H9 (cell line): ENCODE data around the gene SCT. TPM values are rescaled to one million over a fixed set of nuclear protein-coding genes. Genes with fewer than 3 reads are reported as not detected.

Experiments used
- DNase-seq: peaks from one replicate; pipeline ENCODE4 v3.0.0-alpha.2; 2017
- H2AFZ ChIP-seq: one replicate; pipeline ENCODE4 v1.6.1; 2013; ENCODE audit warnings: mild to moderate bottlenecking, low read length, control low read depth, moderate library complexity
- H2AK5ac ChIP-seq: 2 replicates; pipeline ENCODE4 v1.6.1; 2013; ENCODE audit warnings: low read length, control low read depth, mixed read lengths; ENCODE audit not compliant: insufficient read length
- H2BK120ac ChIP-seq: one replicate; pipeline ENCODE4 v1.6.1; 2013; ENCODE audit warnings: low read depth, mild to moderate bottlenecking, low read length, control low read depth, inconsistent platforms; ENCODE audit not compliant: poor library complexity, severe bottlenecking
- H2BK12ac ChIP-seq: 2 replicates; pipeline ENCODE4 v1.6.1; 2013; ENCODE audit warnings: low read length, control low read depth, mixed read lengths, low read depth; ENCODE audit not compliant: insufficient read length
- H2BK15ac ChIP-seq: 2 replicates; pipeline ENCODE4 v1.6.1; 2013; ENCODE audit warnings: low read depth, low read length, control low read depth
- H2BK20ac ChIP-seq: one replicate; pipeline ENCODE4 v1.6.1; 2013; ENCODE audit warnings: low read depth, mild to moderate bottlenecking, low read length, control low read depth, inconsistent platforms; ENCODE audit not compliant: poor library complexity, severe bottlenecking
- H2BK5ac ChIP-seq: 2 replicates; pipeline ENCODE4 v1.6.1; 2013; ENCODE audit warnings: low read length, control low read depth, mixed read lengths; ENCODE audit not compliant: insufficient read length
- H3K14ac ChIP-seq: 2 replicates; pipeline ENCODE4 v1.6.1; 2013; ENCODE audit warnings: low read length, control low read depth; ENCODE audit not compliant: insufficient read depth
- H3K18ac ChIP-seq: 2 replicates; pipeline ENCODE4 v1.6.1; 2013; ENCODE audit warnings: low read depth, mild to moderate bottlenecking, mixed read lengths, low read length, control low read depth; ENCODE audit not compliant: insufficient read length
- H3K23ac ChIP-seq: 2 replicates; pipeline ENCODE4 v1.6.1; 2013; ENCODE audit warnings: low read length, control low read depth, mixed read lengths, low read depth; ENCODE audit not compliant: insufficient read length
- H3K23me2 ChIP-seq: 2 replicates; pipeline ENCODE4 v1.6.1; 2013; ENCODE audit warnings: low read depth, mild to moderate bottlenecking, mixed read lengths, low read length, control low read depth; ENCODE audit not compliant: insufficient read length, poor library complexity, severe bottlenecking
- H3K27ac ChIP-seq: 2 replicates; pipeline ENCODE4 v1.5.1; 2013; ENCODE audit warnings: low read length, control low read depth, mixed read lengths, low read depth; ENCODE audit not compliant: insufficient read length
- H3K27me3 ChIP-seq: 2 replicates; pipeline ENCODE4 v1.6.1; 2013; ENCODE audit warnings: low read length, control low read depth, inconsistent platforms; ENCODE audit not compliant: insufficient read depth
- H3K4ac ChIP-seq: 2 replicates; pipeline ENCODE4 v1.6.1; 2013; ENCODE audit warnings: low read depth, mild to moderate bottlenecking, control low read depth, inconsistent platforms, low read length, moderate library complexity
- H3K4me1 ChIP-seq: 2 replicates; pipeline ENCODE4 v1.6.1; 2013; ENCODE audit warnings: low read length, control low read depth, inconsistent platforms; ENCODE audit not compliant: insufficient read depth
- H3K4me2 ChIP-seq: 2 replicates; pipeline ENCODE4 v1.6.1; 2013; ENCODE audit warnings: low read length, control low read depth, mixed read lengths; ENCODE audit not compliant: insufficient read length, insufficient read depth
- H3K56ac ChIP-seq: 2 replicates; pipeline ENCODE4 v1.6.1; 2013; ENCODE audit warnings: low read depth, mild to moderate bottlenecking, mixed read lengths, low read length, control low read depth; ENCODE audit not compliant: insufficient read length
- H3K79me1 ChIP-seq: 2 replicates; pipeline ENCODE4 v1.6.1; 2013; ENCODE audit warnings: low read depth, mild to moderate bottlenecking, moderate library complexity, low read length, control low read depth, inconsistent platforms; ENCODE audit not compliant: insufficient read depth, poor library complexity, severe bottlenecking
- H3K79me2 ChIP-seq: 2 replicates; pipeline ENCODE4 v1.6.1; 2013; ENCODE audit warnings: low read length, control low read depth, inconsistent platforms; ENCODE audit not compliant: insufficient read depth
- H3K9ac ChIP-seq: 2 replicates; pipeline ENCODE4 v1.6.1; 2013; ENCODE audit warnings: low read length, control low read depth, mixed read lengths; ENCODE audit not compliant: insufficient read length; ENCODE audit errors: extremely low read depth
- H3K9me3 ChIP-seq: one replicate; pipeline ENCODE4 v1.6.1; 2013; ENCODE audit warnings: low read depth, low read length, inconsistent platforms; ENCODE audit not compliant: control insufficient read depth
- H3T11ph ChIP-seq: one replicate; pipeline ENCODE4 v1.6.1; 2013; ENCODE audit warnings: mild to moderate bottlenecking, low read length, control low read depth, inconsistent platforms
- H4K20me1 ChIP-seq: one replicate; pipeline ENCODE4 v1.6.1; 2013; ENCODE audit not compliant: control insufficient read depth, insufficient read length, insufficient read depth
- H4K5ac ChIP-seq: 2 replicates; pipeline ENCODE4 v1.6.1; 2013; ENCODE audit warnings: low read depth, mild to moderate bottlenecking, mixed read lengths, low read length, control low read depth; ENCODE audit not compliant: insufficient read length
- H4K8ac ChIP-seq: replicated peaks from 2 replicates; pipeline ENCODE4 v1.6.1; 2013; ENCODE audit warnings: low read length, control low read depth, mixed read lengths, low read depth; ENCODE audit not compliant: insufficient read length
- H4K91ac ChIP-seq: 2 replicates; pipeline ENCODE4 v1.6.1; 2013; ENCODE audit warnings: low read depth, mild to moderate bottlenecking, moderate library complexity, mixed read lengths, low read length, control low read depth; ENCODE audit not compliant: insufficient read length
- H3K27ac Mint-ChIP-seq, 3 experiments: 2 replicates in 2 of 3; 3 replicates in 1 of 3; pipeline ENCODE4 v1.8.0; 2020 to 2021; ENCODE audit warnings: mixed read lengths in 3 of 3, mild to moderate bottlenecking in 1 of 3, moderate library complexity in 1 of 3
- H3K27me3 Mint-ChIP-seq: 2 replicates; pipeline ENCODE4 v1.8.0; 2021; ENCODE audit warnings: low read depth, mild to moderate bottlenecking, moderate library complexity, mixed read lengths
- H3K36me3 Mint-ChIP-seq, 3 experiments: 2 replicates in 2 of 3; 3 replicates in 1 of 3; pipeline ENCODE4 v1.8.0; 2020 to 2021; ENCODE audit warnings: low read depth in 3 of 3, mixed read lengths in 3 of 3; ENCODE audit not compliant: insufficient read depth in 1 of 3
- H3K4me1 Mint-ChIP-seq, 2 experiments: 2 replicates each; pipeline ENCODE4 v1.8.0; 2020; ENCODE audit warnings: mixed read lengths in 2 of 2
- H3K4me3 Mint-ChIP-seq, 2 experiments: 2 replicates in 1 of 2; 3 replicates in 1 of 2; pipeline ENCODE4 v1.8.0; 2020 to 2021; ENCODE audit warnings: mild to moderate bottlenecking in 2 of 2, mixed read lengths in 2 of 2, moderate library complexity in 1 of 2
- H3K9me3 Mint-ChIP-seq, 2 experiments: 2 replicates in 1 of 2; 3 replicates in 1 of 2; pipeline ENCODE4 v1.8.0; 2020; ENCODE audit warnings: mild to moderate bottlenecking in 2 of 2, mixed read lengths in 2 of 2, moderate library complexity in 1 of 2
- CTCF ChIP-seq: fragments of 200-600 bp; sonication (generic); conservative IDR thresholded peaks from 3 replicates; pipeline ENCODE4 v1.8.0; 2021; ENCODE audit warnings: antibody characterized with exemption, mild to moderate bottlenecking
- WGBS: extraction: QIAGEN DNeasy Blood & Tissue Kit; methylation state at CpG from one replicate; pipeline ENCODE4 v1.1.7; 2013; ENCODE audit warnings: missing lambda C conversion rate, low lambda C conversion rate, mixed read lengths; ENCODE audit not compliant: insufficient read length; ENCODE audit errors: extremely low coverage; 5-methylcytosine and 5-hydroxymethylcytosine counted together
- long read RNA-seq: library from polyadenylated mRNA; unstranded; transcript quantifications from one replicate; pipeline ENCODE4 v2.0.0, GENCODE V29; 2020
- total RNA-seq: library from RNA; stranded (reverse); gene quantifications from 2 replicates; pipeline ENCODE4 v1.2.1, GENCODE V29; 2021

SCT gene
- total RNA-seq, result 1.8 and 2.3 TPM in 2 replicates
- long read RNA-seq, result 0 reads

GRCh38 chr11:626475-627307, at the start of gene SCT:
TSS of gene SCT (minus strand) at chr11:627181. CDS start at chr11:627143, 38 bp downstream.
- Histone ChIP-seq H3K18ac (no peak within 1 kb of the TSS), H2BK20ac (no peak within 1 kb of the TSS), H2BK5ac (no peak within 1 kb of the TSS), H3K79me2 (no peaks in the 10 kb centered on the region), H3K56ac (no peak within 1 kb of the TSS), H3K79me1 (no peaks in the 10 kb centered on the region), H3K4me2 (peak within 1 kb of the TSS; percentile 40), H3K9ac (no peak within 1 kb of the TSS), H2BK120ac (no peak within 1 kb of the TSS), H3K23ac (no peak within 1 kb of the TSS), H3T11ph (no peak within 1 kb of the TSS), H4K8ac (no peak within 1 kb of the TSS), H3K4ac (no peak within 1 kb of the TSS), H2AK5ac (no peak within 1 kb of the TSS), H2BK15ac (no peak within 1 kb of the TSS), H4K20me1 (no peaks in the 10 kb centered on the region), H3K9me3 (no peaks in the 10 kb centered on the region), H4K5ac (no peak within 1 kb of the TSS), H3K27ac (no peak within 1 kb of the TSS), H3K4me1 (no peaks in the 10 kb centered on the region), H3K14ac (no peak within 1 kb of the TSS), H2AFZ (no peak within 1 kb of the TSS), H3K27me3 (peaks cover 6% of the 10 kb centered on the region; the same call in 1 of the 2 replicates), H2BK12ac (no peak within 1 kb of the TSS), H3K23me2 (no peaks in the 10 kb centered on the region), H4K91ac (no peak within 1 kb of the TSS)
- no CpG with 5 or more reads among the region's 72 CpGs for WGBS
- Mint-ChIP-seq H3K36me3 (peaks cover 0 to 3% (median 0%) of the 10 kb centered on the region in 3 experiments; a peak in 3 of 7 replicates), H3K27me3 (peaks cover 28% of the 10 kb centered on the region), H3K4me3 (peak within 1 kb of the TSS; percentile 46 to 57), H3K9me3 (no peaks in the 10 kb centered on the region; a peak in 1 of 5 replicates), H3K27ac (no peak within 1 kb of the TSS), H3K4me1 (peaks cover 9 to 24% of the 10 kb centered on the region in 2 experiments)
- no peak for TF ChIP-seq CTCF
- DNase-seq, result peak; percentile 42
